GM18498 (cell line): ENCODE results near the gene RPS4Y1.
"Not testable (repeated sequence)": the region's sequence is repeated elsewhere in the genome, so short reads cannot be mapped to it uniquely, and the experiment has no call there.

Experiments used
- ATAC-seq: cut with Tn5 transposase; IDR thresholded peaks from one replicate; pipeline ENCODE4 v1.9.1; 2021; ENCODE audit warnings: mild to moderate bottlenecking, moderate library complexity; ENCODE audit not compliant: unreplicated experiment

Gene RPS4Y1

DNA sequence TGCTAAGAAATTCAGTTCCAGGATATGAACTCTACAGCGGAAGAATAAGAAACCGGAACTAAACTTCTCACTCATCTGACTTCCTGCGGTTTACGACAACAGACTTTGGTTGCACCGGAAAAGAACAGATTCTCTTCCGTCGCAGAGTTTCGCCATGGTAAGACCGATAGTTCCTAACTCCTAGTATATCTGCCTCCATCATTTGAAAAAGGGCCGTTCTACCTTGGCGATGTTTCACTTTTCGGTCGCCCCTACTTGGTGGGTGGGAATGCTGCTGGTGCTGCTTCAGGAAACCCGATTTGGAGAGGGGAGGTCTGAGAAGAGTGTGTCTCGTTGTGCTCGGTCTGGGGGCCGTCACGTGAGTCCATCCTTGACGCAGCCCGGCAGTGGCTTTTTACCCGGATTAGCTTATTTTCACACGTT lies at the start of gene RPS4Y1:
RPS4Y1 (plus strand) TSS at position 132 of the 423 bp plus-strand sequence; CDS start at position 155, 23 bp downstream.
- peak; percentile 90 for ATAC-seq

GRCh38 chrY:2796977-2797523 lies 44.4 kb upstream of the RPS4Y1 start:
- ATAC-seq, result no peak

DNA sequence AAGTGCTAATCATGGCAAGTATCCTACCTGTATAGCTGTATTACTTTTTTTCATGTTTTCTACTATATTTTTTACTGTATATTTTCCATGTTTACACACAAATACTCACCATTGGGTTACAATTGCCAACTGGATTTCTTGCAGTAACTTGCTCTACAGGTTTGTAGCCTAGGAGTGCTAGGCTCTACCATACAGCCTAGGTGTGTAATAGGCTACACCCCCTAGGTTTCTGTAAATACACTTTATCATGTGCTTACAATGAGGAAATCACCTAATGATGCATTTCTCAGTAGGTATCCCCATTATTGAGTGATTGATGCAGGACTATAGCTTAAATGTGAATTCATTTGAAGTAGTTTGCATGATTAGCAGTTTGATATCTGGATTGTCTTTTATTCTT lies 43.4 kb upstream of the RPS4Y1 start:
- no peak for ATAC-seq

DNA sequence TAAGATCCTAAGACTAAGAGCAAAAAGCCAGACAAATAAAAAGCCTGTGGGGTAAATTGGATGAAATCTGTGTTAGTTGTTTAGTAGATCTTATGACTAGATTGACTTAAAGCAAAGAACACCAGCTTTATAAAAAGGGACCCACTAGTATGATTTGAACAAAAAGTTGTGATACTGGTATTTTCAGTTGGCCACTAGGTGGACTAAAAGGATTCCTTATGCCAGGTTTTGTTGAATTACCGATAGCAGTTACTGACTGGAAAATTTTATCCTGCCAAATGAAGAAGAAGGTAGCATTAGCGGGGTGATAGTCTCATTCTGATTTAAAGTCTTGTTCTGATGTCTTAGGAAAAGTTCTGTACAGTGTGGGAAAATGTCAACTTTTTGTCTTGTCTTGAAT lies 41.2 kb upstream of the RPS4Y1 start:
- ATAC-seq, result no peak

- ATAC-seq, result not testable (repeated sequence)
These were observed 24.1 kb upstream of the RPS4Y1 start for GRCh38 chrY:2817146-2817896.

DNA sequence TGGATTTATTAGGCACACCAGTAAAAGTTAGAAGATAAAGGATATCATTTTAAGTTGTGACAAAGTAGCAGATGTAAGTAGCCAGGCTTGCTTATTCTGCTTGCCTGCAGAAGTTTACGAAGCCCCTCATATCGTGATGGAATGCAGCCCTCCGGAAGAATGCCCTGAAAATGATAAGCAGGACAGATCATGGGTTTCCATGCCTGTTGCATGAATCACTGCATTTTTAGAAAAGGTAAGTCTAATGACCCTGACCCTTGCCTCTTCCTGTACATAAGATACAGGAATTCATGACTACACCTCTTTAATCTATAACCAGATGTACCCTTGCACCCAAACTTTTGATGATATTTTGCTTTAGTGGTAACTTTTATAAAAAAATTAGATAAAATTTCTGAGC lies 16.9 kb upstream of the RPS4Y1 start:
- no peak for ATAC-seq

- no peak for ATAC-seq
These were observed 12.9 kb upstream of the RPS4Y1 start for GRCh38 chrY:2828497-2828896.

GRCh38 chrY:2835230-2835629 lies 6.2 kb upstream of the RPS4Y1 start:
- ATAC-seq, result no peak

- no peak for ATAC-seq
These were observed 4.3 kb upstream of the RPS4Y1 start for GRCh38 chrY:2837078-2837477.

- ATAC-seq, result no peak
These were observed 3.5 kb upstream of the RPS4Y1 start for GRCh38 chrY:2837932-2838331.

DNA sequence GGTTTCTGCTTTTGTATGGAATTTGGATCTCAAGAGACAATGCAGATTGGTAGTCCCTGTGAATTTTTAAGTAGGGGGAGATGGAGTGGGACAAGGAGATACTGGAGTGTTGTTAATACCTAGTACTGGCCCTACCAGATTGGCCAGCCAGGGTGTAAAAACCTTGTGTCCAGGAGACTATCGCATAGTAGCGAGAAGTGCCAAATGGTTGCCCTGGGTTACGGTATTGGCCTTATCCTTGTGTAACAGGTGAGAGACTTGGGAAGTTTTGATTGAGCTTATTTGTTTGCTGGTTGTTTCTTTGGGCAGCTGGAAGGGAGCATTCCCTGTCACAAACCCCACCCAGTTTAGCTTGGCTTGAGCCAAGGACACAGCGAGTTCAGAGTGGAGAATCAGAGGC lies 5.4 kb downstream of the RPS4Y1 start:
- no peak for ATAC-seq

DNA sequence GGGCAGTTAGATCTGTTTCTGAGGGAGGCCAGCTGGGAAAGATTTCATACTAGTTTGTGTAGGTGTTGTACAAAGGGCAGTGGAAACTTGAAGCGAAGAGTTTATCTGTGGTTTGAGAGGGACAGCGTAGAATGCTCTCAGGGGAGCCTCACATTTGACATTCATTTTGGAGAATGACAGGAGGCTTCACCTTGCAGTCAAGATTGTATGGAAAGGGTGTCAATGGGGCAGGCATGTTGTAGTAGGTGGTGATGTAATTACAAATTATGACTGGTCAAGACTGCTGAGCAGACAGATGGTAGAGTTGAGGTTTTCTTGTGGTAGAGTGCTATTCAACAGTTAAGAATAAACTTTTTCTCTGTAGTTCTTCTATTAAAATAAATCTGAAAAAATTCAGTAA lies 7.0 kb downstream of the RPS4Y1 start:
- ATAC-seq, result no peak

DNA sequence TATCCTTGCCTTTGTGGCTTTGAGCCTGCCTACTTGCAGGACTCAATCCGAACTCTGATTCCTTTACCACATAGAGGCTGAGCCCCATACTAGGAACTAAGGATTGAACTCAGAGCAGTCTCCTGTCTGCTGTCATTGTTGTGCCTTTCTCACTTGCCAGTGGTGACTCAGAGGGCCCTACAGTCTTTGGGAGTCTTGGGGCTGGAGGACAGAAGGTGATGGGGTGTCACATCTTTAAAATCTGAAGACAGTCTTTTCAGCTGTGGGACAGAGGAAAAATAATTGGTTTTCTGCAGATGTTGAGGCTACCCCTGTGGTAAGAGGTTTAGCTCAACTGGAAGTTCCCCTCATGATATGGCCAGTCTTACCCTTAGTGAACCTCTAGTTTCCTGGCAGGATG lies 8.0 kb downstream of the RPS4Y1 start:
- no peak for ATAC-seq

DNA sequence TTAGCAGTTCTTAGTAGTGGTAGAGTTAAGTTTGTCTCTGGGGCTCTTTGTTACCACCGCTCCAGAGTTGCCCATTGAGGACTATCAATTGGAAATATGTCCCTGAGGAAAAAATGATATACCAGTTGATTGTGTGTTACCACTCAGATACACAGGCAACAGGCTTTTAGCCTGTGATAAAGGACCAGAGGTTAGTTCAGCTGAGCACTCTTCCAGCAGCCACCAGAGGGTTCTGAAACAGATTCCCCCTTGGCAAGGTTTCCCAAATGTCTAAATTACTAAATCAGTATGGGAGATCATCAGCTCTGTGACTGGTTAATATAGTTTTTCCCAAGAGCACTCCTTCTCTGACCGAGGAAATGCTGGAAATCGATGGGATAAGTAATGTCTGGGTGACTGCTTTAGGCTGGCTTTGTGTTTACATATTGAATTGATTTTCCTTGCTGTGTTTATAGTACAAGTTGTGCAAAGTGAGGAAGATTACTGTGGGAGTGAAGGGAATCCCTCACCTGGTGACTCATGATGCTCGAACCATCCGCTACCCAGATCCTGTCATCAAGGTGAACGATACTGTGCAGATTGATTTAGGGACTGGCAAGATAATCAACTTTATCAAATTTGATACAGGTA lies 12.9 kb downstream of the RPS4Y1 start:
- ATAC-seq, result no peak

DNA sequence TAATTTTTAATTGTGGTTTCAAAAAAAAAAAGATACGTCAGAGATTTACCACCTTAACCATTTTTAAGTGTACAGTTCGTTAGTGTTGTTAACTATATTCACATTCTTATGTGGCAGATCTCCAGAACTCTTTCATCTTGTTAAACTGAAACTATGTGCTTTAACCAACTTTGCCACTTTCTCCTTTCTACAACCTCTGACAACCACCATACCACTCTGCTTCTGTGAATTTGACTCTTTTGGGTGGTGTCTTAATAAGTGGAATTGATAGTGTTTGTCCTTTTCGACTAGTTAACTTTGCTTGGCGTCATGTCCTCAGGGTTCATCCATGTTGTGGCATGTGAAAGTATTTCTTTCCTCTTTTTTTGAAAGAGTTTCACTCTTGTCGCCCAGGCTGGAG lies 15.7 kb downstream of the RPS4Y1 start:
- no peak for ATAC-seq

DNA sequence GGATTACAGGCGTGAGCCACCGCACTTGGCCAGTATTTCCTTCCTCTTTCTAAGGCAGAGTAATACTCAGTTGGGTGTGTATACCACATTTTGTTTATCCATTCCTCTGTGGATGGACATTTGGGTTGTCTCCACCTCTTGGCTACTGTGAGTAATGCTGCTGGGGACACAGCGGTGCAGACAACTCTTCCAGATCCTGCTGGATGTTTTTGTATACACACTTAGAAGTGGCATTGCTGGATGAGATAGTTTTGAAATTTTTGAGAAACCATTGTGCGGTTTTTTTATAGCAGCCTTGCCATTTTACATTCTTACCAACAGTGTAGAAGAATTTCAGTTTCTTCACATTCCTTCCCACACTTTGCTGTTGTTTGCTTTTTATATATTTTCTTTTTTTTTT lies 16.3 kb downstream of the RPS4Y1 start:
- no peak for ATAC-seq

- ATAC-seq, result no peak
These were observed 18.4 kb downstream of the RPS4Y1 start for GRCh38 chrY:2859782-2860181.

- ATAC-seq, result no peak
These were observed 19.1 kb downstream of the RPS4Y1 start for GRCh38 chrY:2860511-2860910.

DNA sequence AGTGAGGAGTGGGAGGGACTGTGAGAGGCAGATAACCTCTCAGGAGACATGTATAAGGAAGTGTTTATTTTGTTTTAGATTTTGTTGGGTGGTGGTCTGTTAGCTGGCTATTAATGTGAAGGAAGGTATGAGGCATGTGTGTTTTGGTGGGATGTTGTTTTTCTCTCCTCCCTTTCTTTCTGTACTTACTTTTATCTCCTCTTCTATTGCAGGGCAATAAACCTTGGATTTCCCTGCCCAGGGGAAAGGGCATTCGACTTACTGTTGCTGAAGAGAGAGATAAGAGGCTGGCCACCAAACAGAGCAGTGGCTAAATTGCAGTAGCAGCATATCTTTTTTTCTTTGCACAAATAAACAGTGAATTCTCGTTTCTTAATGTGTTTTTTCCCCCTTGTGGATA lies 25.2 kb downstream of the RPS4Y1 start:
- no peak for ATAC-seq

DNA sequence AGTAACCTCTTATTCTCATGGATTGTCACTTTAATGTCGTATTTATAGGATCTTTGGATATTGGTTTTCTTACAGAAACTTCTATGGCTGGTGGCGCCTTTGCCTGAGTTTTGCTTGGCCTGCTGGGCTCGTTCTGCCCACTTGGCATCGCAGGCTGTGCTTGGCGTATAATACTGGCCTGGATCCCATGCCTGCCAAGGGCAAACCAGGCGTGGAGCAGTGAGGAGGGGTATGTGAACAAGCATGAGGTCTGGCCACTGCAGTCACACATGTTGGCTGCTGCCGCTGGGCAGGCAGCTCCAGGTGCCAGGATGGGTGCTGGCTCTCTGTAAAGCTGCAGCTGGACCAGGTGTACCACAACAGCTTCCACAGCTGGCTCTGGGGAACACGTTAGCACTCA lies 26.1 kb downstream of the RPS4Y1 start:
- ATAC-seq, result no peak

GRCh38 chrY:2868035-2868607 lies 26.7 kb downstream of the RPS4Y1 start:
- ATAC-seq, result no peak

DNA sequence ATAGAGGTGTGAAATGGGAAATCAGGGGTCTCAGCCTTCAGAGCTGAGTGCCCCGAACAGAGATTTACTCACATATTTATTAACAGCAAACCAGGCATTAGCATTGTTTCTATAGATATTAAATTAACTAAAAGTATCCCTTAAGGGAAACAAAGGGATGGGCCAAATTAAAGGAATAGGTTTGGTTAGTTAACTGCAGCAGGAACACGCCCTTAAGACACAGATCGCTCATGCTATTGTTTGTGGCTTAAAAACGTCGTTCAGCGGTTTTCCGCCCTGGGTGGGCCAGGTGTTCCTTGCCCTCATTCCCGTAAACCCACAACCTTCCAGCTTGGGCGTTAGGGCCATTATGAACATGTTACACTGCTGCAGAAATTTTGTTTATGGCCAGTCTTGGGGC lies 30.8 kb downstream of the RPS4Y1 start:
- ATAC-seq, result not testable (repeated sequence)
